IMR-90 (cell line): ENCODE measurements around the gene CTSF. TPM values are rescaled to one million over a fixed set of nuclear protein-coding genes. Genes with fewer than 3 reads are reported as not detected.

Experiments used
- ATAC-seq: fragments of 200-7000 bp; cut with Tn5 transposase; 2 replicates; pipeline ENCODE4 v1.9.1; 2020; ENCODE audit warnings: low read depth, mild to moderate bottlenecking, moderate library complexity
- BruUV-seq: library from RNA; stranded (reverse); fragments of 400-500 nt; replicated peaks from 2 replicates; lab custom pipeline; 2021; lab: Mats Ljungman, UMichigan
- CTCF ChIA-PET: fragments of 300-600 bp; formaldehyde crosslinking; extraction: SDS; loops from one replicate; lab custom pipeline; 2021; ENCODE audit warnings: antibody characterized with exemption; lab: Yijun Ruan, JAX
- POLR2A ChIA-PET: fragments of 300-600 bp; sonication (Branson Sonifier 250); formaldehyde crosslinking; loops from one replicate; lab custom pipeline; 2022; ENCODE audit warnings: antibody characterized with exemption; ENCODE audit not compliant: unreplicated experiment; lab: Charles Lee
- DNase-seq: peaks from one replicate; pipeline ENCODE4 v3.0.0; 2013
- H2AFZ ChIP-seq: replicated peaks from 2 replicates; pipeline ENCODE3; 2013; ENCODE audit warnings: low read length, mild to moderate bottlenecking; ENCODE audit not compliant: poor library complexity
- H2AK5ac ChIP-seq: 2 replicates; pipeline ENCODE4 v1.6.1; 2013; ENCODE audit warnings: low read depth, low read length, inconsistent platforms
- H2AK9ac ChIP-seq: replicated peaks from 2 replicates; pipeline ENCODE3; 2013; ENCODE audit warnings: mild to moderate bottlenecking, low read depth, low read length, moderate library complexity; ENCODE audit not compliant: poor library complexity
- H2BK120ac ChIP-seq: 2 replicates; pipeline ENCODE4 v1.6.1; 2013; ENCODE audit warnings: low read depth, low read length, inconsistent platforms
- H2BK15ac ChIP-seq: 3 replicates; pipeline ENCODE4 v1.6.1; 2013; ENCODE audit warnings: low read depth, low read length, inconsistent platforms
- H2BK20ac ChIP-seq: 2 replicates; pipeline ENCODE4 v1.6.1; 2013; ENCODE audit warnings: low read depth, mild to moderate bottlenecking, inconsistent platforms, low read length, moderate library complexity
- H2BK5ac ChIP-seq: 2 replicates; pipeline ENCODE4 v1.6.1; 2013; ENCODE audit warnings: mild to moderate bottlenecking, low read depth, low read length, inconsistent platforms; ENCODE audit not compliant: poor library complexity, severe bottlenecking
- H3K14ac ChIP-seq: replicated peaks from 2 replicates; pipeline ENCODE4 v1.6.1; 2013; ENCODE audit warnings: low read depth, low read length, inconsistent platforms
- H3K18ac ChIP-seq: 2 replicates; pipeline ENCODE4 v1.6.1; 2013; ENCODE audit warnings: low read depth, low read length, control low read depth
- H3K23ac ChIP-seq: 2 replicates; pipeline ENCODE4 v1.6.1; 2013; ENCODE audit warnings: low read depth, low read length, inconsistent platforms
- H3K27ac ChIP-seq: 2 replicates; pipeline ENCODE4 v1.5.1; 2013; ENCODE audit warnings: mild to moderate bottlenecking, control low read depth, low read length; ENCODE audit not compliant: insufficient read depth
- H3K27me3 ChIP-seq: 2 replicates; pipeline ENCODE4 v1.6.1; 2013; ENCODE audit warnings: low read length; ENCODE audit not compliant: control insufficient read depth, insufficient read depth
- H3K36me3 ChIP-seq: 2 replicates; pipeline ENCODE4 v1.6.1; 2013; ENCODE audit warnings: low read length, mixed read lengths; ENCODE audit not compliant: control insufficient read depth, insufficient read depth
- H3K4ac ChIP-seq: 2 replicates; pipeline ENCODE4 v1.6.1; 2013; ENCODE audit warnings: low read depth, low read length, inconsistent platforms
- H3K4me1 ChIP-seq: 2 replicates; pipeline ENCODE4 v1.6.1; 2013; ENCODE audit warnings: low read length, mixed read lengths; ENCODE audit not compliant: control insufficient read depth, insufficient read depth
- H3K4me2 ChIP-seq: 2 replicates; pipeline ENCODE4 v1.6.1; 2013; ENCODE audit warnings: low read depth, mild to moderate bottlenecking, control low read depth, low read length, moderate library complexity
- H3K4me3 ChIP-seq: 2 replicates; pipeline ENCODE4 v1.5.1; 2013; ENCODE audit warnings: low read depth, mild to moderate bottlenecking, control low read depth, low read length, moderate library complexity; ENCODE audit not compliant: insufficient read depth
- H3K56ac ChIP-seq: 2 replicates; pipeline ENCODE4 v1.6.1; 2013; ENCODE audit warnings: low read length, inconsistent platforms; ENCODE audit not compliant: insufficient read depth; ENCODE audit errors: extremely low read depth
- H3K79me1 ChIP-seq, 2 experiments: 2 replicates each; pipeline ENCODE4 v1.6.1; 2013; ENCODE audit warnings: low read length in 2 of 2, inconsistent platforms in 1 of 2, low read depth in 1 of 2
- H3K9ac ChIP-seq: 2 replicates; pipeline ENCODE4 v1.6.1; 2013; ENCODE audit warnings: low read depth, low read length, control low read depth
- H3K9me1 ChIP-seq: 2 replicates; pipeline ENCODE4 v1.6.1; 2013; ENCODE audit warnings: low read length, inconsistent platforms; ENCODE audit not compliant: insufficient read depth
- H3K9me3 ChIP-seq: 2 replicates; pipeline ENCODE4 v1.6.1; 2013; ENCODE audit warnings: low read length; ENCODE audit not compliant: control insufficient read depth, insufficient read depth
- H4K20me1 ChIP-seq: 2 replicates; pipeline ENCODE4 v1.6.1; 2013; ENCODE audit warnings: low read length, inconsistent platforms; ENCODE audit not compliant: insufficient read depth
- H4K5ac ChIP-seq: 2 replicates; pipeline ENCODE4 v1.6.1; 2013; ENCODE audit warnings: mild to moderate bottlenecking, low read depth, low read length, control low read depth
- H4K8ac ChIP-seq, 2 experiments: 2 replicates each; pipeline ENCODE4 v1.6.1; 2013; ENCODE audit warnings: low read depth in 2 of 2, low read length in 2 of 2, control low read depth in 1 of 2, inconsistent platforms in 1 of 2
- H4K91ac ChIP-seq: 2 replicates; pipeline ENCODE4 v1.6.1; 2013; ENCODE audit warnings: low read depth, low read length, inconsistent platforms; ENCODE audit not compliant: insufficient read depth
- BHLHE40 ChIP-seq: fragments of 150-350 bp; IDR thresholded peaks from 2 replicates; pipeline ENCODE4 v1.6.1; 2016; ENCODE audit warnings: mild to moderate bottlenecking, low read depth, low read length
- CEBPB ChIP-seq: IDR thresholded peaks from 2 replicates; pipeline ENCODE4 v1.6.1; 2012; ENCODE audit warnings: low read depth, low read length, improper control_type of control experiment
- FOS ChIP-seq: fragments of 150-350 bp; IDR thresholded peaks from 2 replicates; pipeline ENCODE4 v1.6.1; 2016; ENCODE audit warnings: low read depth, low read length
- MAFK ChIP-seq: IDR thresholded peaks from 2 replicates; pipeline ENCODE4 v1.6.1; 2012; ENCODE audit warnings: low read depth, low read length, improper control_type of control experiment
- MAZ ChIP-seq: IDR thresholded peaks from 2 replicates; pipeline ENCODE4 v1.6.1; 2012; ENCODE audit warnings: low read depth, mild to moderate bottlenecking, low read length, improper control_type of control experiment, moderate library complexity, borderline replicate concordance
- MXI1 ChIP-seq: IDR thresholded peaks from 2 replicates; pipeline ENCODE4 v1.6.1; 2012; ENCODE audit warnings: low read depth, mild to moderate bottlenecking, low read length, moderate library complexity, borderline replicate concordance
- NFE2L2 ChIP-seq: fragments of 150-350 bp; IDR thresholded peaks from 2 replicates; pipeline ENCODE4 v1.6.1; 2016; ENCODE audit warnings: low read depth, mild to moderate bottlenecking, low read length
- POLR2A ChIP-seq: IDR thresholded peaks from 2 replicates; pipeline ENCODE4 v1.6.1; 2012; ENCODE audit warnings: mild to moderate bottlenecking, low read depth, low read length
- RAD21 ChIP-seq: IDR thresholded peaks from 2 replicates; pipeline ENCODE4 v1.6.1; 2012; ENCODE audit warnings: low read length, improper control_type of control experiment
- RCOR1 ChIP-seq: IDR thresholded peaks from 2 replicates; pipeline ENCODE4 v1.6.1; 2012; ENCODE audit warnings: mild to moderate bottlenecking, low read length, improper control_type of control experiment; ENCODE audit not compliant: insufficient replicate concordance
- RFX5 ChIP-seq: IDR thresholded peaks from 2 replicates; pipeline ENCODE4 v1.8.0; 2012; ENCODE audit warnings: low read depth, mild to moderate bottlenecking, low read length, moderate library complexity
- SMC3 ChIP-seq: fragments of 150-350 bp; IDR thresholded peaks from 2 replicates; pipeline ENCODE4 v1.6.1; 2016; ENCODE audit warnings: low read depth, mild to moderate bottlenecking, antibody characterized with exemption, low read length, moderate library complexity
- WGBS, 2 experiments: methylation state at CpG; one replicate each; pipeline versions ENCODE4 v1.1.5 to v1.1.7; 2013; ENCODE audit warnings: missing lambda C conversion rate in 2 of 2; ENCODE audit not compliant: insufficient read length in 1 of 2; ENCODE audit errors: extremely low coverage in 2 of 2; 5-methylcytosine and 5-hydroxymethylcytosine counted together
- dilution Hi-C: fragments of 300-500 bp; cut with HindIII; formaldehyde crosslinking; loops from one replicate; pipeline ENCODE4 v1.14.3; 2018; ENCODE audit warnings: low sequenced_read_pairs; ENCODE audit not compliant: unreplicated experiment
- in situ Hi-C: fragments of 300-500 bp; cut with MboI; formaldehyde crosslinking; loops from 3 replicates; pipeline ENCODE4 v1.14.3; 2019; ENCODE audit warnings: low sequenced_read_pairs, inconsistent platforms, mixed read lengths
- intact Hi-C: fragments of 100-400 bp; cut with micrococcal nuclease; formaldehyde crosslinking; loops from 2 replicates; pipeline ENCODE4 v1.10.0; 2022
- polyA plus RNA-seq, 3 experiments: library from polyadenylated mRNA; depleted of rRNA; stranded (reverse); fragments of >200 nt; gene quantifications; 2 replicates each; pipeline ENCODE4 v1.2.3, GENCODE V29; 2012; ENCODE audit warnings: low replicate concordance in 1 of 3
- total RNA-seq: library from RNA; depleted of rRNA; stranded (reverse); fragments of >200 nt; gene quantifications from 2 replicates; pipeline ENCODE4 v1.2.3, GENCODE V29; 2012
- TF ChIP-seq, protein P1 (sequence below): conservative IDR thresholded peaks from 2 replicates; pipeline ENCODE4 v1.5.1; 2012; ENCODE audit warnings: mild to moderate bottlenecking, low read depth, low read length, improper control_type of control experiment
- TF ChIP-seq, protein P2 (sequence below): fragments of 150-350 bp; IDR thresholded peaks from 2 replicates; pipeline ENCODE4 v1.6.1; 2017; ENCODE audit warnings: mild to moderate bottlenecking, antibody characterized with exemption, low read length, low read depth
- TF ChIP-seq, protein P3 (sequence below): fragments of 150-350 bp; IDR thresholded peaks from 2 replicates; pipeline ENCODE4 v1.6.1; 2016; ENCODE audit warnings: low read depth, mild to moderate bottlenecking, low read length, moderate library complexity, borderline replicate concordance

Gene CTSF
- total and polyA plus RNA-seq, 2 of the 4 experiments (the other 2 are of a cell fraction) = 4.1 to 16.0 TPM

DNA sequence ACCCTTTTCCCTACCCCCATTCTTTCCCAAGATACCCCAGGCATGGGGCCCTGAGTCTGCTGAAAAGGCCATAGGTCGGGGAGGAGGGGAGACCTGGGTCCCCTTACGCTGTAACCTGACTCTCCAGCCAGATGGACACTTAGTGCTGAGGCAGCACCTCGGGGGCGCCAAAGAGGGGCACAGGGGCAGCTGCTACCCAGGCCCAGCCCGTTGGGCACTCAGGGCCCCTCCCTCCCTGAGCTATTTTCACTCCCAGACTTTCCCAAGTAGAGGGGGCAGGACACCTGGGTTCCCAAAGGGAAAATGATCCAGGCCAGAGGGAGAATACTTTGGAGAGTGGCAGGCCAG, 20.8 kb downstream of the CTSF start:
- Histone ChIP-seq H3K4me3 (no peak overlapping the region), H2BK20ac (no peak overlapping the region), H4K91ac (no peak overlapping the region), H3K9me3 (no peaks in the 10 kb centered on the region), H2AFZ (no peak overlapping the region), H3K18ac (no peak overlapping the region), H2BK15ac (no peak overlapping the region), H3K23ac (no peak overlapping the region), H2AK5ac (no peak overlapping the region), H4K20me1 (no peaks in the 10 kb centered on the region), H3K27ac (no peak overlapping the region), H3K79me1 (peaks cover 3 to 19% of the 10 kb centered on the region in 2 experiments; a peak in 2 of 4 replicates), H2BK120ac (no peak overlapping the region), H3K9ac (no peak overlapping the region), H2AK9ac (no peak overlapping the region), H2BK5ac (no peak overlapping the region), H3K4me1 (peaks cover 6% of the 10 kb centered on the region), H4K5ac (no peak overlapping the region), H3K4me2 (no peak overlapping the region), H3K36me3 (peaks cover 1% of the 10 kb centered on the region; the same call in 1 of the 2 replicates), H3K4ac (no peak overlapping the region), H3K14ac (no peak overlapping the region), H4K8ac (no peak overlapping the region), H3K9me1 (no peaks in the 10 kb centered on the region), H3K27me3 (peaks cover 28% of the 10 kb centered on the region), H3K56ac (no peak overlapping the region)
- no peak for ATAC-seq
- no TSS peak for BruUV-seq
- in situ Hi-C loops = no loop called here
- DNase-seq = no peak
- intact Hi-C loops = loop anchor here (2.0 kb wide), 1 partner anchor 91 kb away; the partner anchor contains the start of gene RBM4
- CTCF ChIA-PET = no interaction called here
- WGBS, 2 experiments = no CpG with 5 or more reads among the region's 5 CpGs
- no peak for TF ChIP-seq CEBPB
- no peak for TF ChIP-seq NFE2L2
- TF ChIP-seq, protein P1, sequence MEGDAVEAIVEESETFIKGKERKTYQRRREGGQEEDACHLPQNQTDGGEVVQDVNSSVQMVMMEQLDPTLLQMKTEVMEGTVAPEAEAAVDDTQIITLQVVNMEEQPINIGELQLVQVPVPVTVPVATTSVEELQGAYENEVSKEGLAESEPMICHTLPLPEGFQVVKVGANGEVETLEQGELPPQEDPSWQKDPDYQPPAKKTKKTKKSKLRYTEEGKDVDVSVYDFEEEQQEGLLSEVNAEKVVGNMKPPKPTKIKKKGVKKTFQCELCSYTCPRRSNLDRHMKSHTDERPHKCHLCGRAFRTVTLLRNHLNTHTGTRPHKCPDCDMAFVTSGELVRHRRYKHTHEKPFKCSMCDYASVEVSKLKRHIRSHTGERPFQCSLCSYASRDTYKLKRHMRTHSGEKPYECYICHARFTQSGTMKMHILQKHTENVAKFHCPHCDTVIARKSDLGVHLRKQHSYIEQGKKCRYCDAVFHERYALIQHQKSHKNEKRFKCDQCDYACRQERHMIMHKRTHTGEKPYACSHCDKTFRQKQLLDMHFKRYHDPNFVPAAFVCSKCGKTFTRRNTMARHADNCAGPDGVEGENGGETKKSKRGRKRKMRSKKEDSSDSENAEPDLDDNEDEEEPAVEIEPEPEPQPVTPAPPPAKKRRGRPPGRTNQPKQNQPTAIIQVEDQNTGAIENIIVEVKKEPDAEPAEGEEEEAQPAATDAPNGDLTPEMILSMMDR = no peak
- TF ChIP-seq RFX5 = no peak
- TF ChIP-seq MAZ = no peak
- TF ChIP-seq MXI1 = no peak
- TF ChIP-seq POLR2A = no peak
- TF ChIP-seq SMC3 = no peak
- TF ChIP-seq, protein P2, sequence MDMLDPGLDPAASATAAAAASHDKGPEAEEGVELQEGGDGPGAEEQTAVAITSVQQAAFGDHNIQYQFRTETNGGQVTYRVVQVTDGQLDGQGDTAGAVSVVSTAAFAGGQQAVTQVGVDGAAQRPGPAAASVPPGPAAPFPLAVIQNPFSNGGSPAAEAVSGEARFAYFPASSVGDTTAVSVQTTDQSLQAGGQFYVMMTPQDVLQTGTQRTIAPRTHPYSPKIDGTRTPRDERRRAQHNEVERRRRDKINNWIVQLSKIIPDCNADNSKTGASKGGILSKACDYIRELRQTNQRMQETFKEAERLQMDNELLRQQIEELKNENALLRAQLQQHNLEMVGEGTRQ = no peak
- TF ChIP-seq, protein P3, sequence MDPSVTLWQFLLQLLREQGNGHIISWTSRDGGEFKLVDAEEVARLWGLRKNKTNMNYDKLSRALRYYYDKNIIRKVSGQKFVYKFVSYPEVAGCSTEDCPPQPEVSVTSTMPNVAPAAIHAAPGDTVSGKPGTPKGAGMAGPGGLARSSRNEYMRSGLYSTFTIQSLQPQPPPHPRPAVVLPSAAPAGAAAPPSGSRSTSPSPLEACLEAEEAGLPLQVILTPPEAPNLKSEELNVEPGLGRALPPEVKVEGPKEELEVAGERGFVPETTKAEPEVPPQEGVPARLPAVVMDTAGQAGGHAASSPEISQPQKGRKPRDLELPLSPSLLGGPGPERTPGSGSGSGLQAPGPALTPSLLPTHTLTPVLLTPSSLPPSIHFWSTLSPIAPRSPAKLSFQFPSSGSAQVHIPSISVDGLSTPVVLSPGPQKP = no peak
- no peak for TF ChIP-seq BHLHE40
- no peak for TF ChIP-seq RCOR1
- no peak for TF ChIP-seq RAD21
- TF ChIP-seq FOS = no peak
- no peak for TF ChIP-seq MAFK
- dilution Hi-C loops = no loop called here
- POLR2A ChIA-PET = no interaction called here
